GM21576 (cell line): ENCODE measurements around the gene CLEC12A.
"Not testable (repeated sequence)": the region's sequence is repeated elsewhere in the genome, so short reads cannot be mapped to it uniquely, and the experiment has no call there.

Experiments
- ATAC-seq: cut with Tn5 transposase; IDR thresholded peaks from one replicate; pipeline ENCODE4 v1.9.1; 2021; ENCODE audit warnings: mild to moderate bottlenecking, moderate library complexity; ENCODE audit not compliant: unreplicated experiment

The CLEC12A gene

GRCh38 chr12:9961901-9962300 lies 9.3 kb upstream of the CLEC12A start:
- ATAC-seq = no peak

DNA sequence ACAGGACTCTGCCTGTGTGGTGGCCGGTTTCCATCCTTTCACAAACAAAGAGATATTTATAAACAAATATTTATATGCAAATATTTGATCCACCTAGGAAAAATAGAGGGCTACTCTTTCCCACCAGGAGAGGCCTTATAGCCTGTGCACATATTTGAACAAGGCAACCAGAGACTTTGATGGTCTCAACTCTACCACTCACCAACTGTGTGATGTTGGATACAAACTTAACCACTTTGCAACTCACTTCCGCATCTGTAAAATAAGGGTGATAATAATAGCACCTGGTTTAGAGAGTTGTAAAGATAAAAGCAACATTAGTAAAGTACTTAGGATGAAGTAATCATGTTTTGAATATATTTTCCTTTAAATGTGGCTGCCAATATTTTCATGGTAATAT lies 1.5 kb upstream of the CLEC12A start:
- no peak for ATAC-seq

- ATAC-seq = no peak
These were observed 2.7 kb downstream of the CLEC12A start for GRCh38 chr12:9973949-9974348.

DNA sequence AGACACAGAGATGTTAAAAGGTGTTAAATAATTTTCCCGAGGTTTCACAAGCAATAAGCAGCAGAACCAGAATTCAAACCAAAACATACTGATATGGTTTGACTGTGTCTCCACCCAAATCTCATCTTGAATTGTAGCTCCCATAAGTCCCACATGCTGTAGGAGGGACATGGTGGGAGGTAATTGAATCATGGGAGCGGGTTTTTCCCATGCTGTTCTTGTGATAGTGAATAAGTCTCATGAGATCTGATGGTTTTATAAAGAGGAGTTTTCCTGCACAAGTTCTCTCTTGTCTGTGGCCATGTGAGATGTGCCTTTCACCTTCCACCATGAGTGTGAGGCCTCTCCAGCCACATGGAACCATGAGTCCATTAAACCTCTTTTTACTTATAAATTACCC lies 3.5 kb downstream of the CLEC12A start:
- ATAC-seq = not testable (repeated sequence)

GRCh38 chr12:9975614-9976013 lies 4.4 kb downstream of the CLEC12A start:
- ATAC-seq = no peak

GRCh38 chr12:9976626-9977025 lies 5.4 kb downstream of the CLEC12A start:
- not testable (repeated sequence) for ATAC-seq

DNA sequence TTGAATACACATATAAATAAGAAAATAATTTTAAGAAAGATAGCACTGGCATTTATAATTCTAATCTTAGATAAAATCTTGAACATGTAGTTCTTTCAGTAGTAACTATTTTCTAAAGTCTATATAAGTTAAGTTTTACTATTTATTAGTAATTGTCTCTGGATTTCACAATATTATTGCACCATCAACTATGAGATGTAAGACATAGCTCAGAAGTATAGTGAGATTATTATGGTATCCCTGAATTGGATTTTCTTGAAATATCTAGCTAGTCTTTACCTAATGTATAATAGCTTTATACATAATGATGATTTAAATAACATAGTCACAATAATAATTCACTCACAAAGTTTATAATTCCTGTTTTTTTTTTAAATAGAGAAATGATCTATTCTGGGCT lies 6.7 kb downstream of the CLEC12A start:
- ATAC-seq = no peak

DNA sequence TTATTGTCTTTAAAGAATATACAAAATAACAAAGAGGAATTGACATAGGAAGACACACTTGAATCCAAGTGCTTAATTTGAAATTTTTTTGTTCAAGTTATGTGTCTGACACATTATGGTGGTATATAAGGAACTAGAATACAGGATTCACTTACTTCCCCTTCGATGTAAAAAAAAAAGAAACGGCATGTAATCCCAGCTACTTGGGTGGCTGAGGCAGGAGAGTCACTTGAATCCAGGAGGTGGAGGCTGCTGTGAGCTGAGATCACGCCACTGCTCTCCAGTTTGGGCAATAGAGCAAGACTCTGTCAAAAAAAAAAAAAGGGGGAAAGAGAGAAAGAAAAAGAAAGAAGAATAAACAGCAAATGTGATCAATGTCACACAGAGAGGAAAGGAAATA lies 8.9 kb downstream of the CLEC12A start:
- no peak for ATAC-seq

- ATAC-seq = no peak
These were observed 20.7 kb downstream of the CLEC12A start for GRCh38 chr12:9991876-9992275.

- ATAC-seq = no peak
These were observed 21.1 kb downstream of the CLEC12A start for GRCh38 chr12:9992296-9992695.

DNA sequence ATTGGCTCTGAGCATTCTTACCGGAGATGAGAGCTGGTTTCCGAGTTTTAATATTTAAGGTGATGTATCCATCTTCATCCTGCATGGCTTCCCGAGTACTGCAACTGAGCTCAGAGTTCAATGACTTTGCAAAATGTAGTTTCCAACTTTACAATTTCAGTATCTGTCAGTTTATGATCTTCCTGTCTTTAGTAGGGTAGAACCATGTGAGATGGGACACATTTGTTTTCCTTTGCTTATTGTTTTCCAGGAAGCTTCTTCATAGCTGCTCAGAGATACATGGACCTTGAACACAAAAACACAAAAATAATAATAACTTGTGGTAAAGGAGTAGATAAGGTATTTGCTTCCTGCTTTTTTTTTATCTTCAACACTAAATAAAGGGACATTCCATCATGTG lies 27.8 kb downstream of the CLEC12A start, which contains the start of gene CLEC1B:
TSS of gene CLEC1B (minus strand) at position 106 of the 400 bp plus-strand sequence. CDS start at position 85, 21 bp downstream.
- ATAC-seq = no peak

- ATAC-seq = no peak
These were observed 30.1 kb downstream of the CLEC12A start for GRCh38 chr12:10001171-10001776.

- no peak for ATAC-seq
These were observed 41.6 kb downstream of the CLEC12A start for GRCh38 chr12:10012630-10013330.

DNA sequence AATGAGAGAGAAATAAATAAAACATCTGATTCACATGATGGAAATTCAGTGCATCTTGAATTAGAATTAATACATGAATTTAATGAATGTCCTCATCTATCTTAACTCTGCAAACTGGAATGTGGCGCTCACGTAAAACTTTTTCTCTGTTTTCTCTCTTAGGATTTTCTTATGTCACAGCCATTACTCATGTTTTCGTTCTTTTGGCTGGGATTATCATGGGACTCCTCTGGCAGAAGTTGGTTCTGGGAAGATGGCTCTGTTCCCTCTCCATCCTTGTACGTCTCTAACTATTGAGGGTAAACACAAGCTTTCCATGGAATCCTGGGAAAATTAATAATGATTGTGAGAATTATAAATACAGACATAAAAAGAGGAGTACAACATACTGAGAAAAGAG lies 44.2 kb downstream of the CLEC12A start:
- no peak for ATAC-seq

DNA sequence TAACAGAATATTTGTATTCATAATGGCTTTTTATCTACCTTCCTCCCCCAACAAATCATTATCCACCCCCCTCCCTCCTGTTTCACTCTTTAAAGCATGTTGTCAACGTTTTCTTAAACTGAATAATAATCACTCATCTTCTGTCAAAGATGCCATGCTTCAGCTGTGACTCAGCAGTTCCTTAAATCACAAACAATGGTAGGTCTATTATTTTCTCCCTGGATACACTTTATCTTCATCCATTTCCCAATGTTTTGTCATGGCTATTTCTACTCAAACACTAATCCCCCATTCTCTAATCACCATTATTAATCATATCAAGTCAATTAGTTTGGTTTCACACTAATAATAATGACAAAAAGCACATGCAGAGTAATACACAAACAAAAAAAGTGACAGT lies 45.7 kb downstream of the CLEC12A start:
- no peak for ATAC-seq

GRCh38 chr12:10018386-10018785 lies 47.2 kb downstream of the CLEC12A start:
- no peak for ATAC-seq

GRCh38 chr12:10021342-10021741 lies 50.1 kb downstream of the CLEC12A start:
- ATAC-seq = no peak

- no peak for ATAC-seq
These were observed 54.0 kb downstream of the CLEC12A start for GRCh38 chr12:10025236-10025635.

GRCh38 chr12:10026666-10027065 lies 55.5 kb downstream of the CLEC12A start:
- ATAC-seq = not testable (repeated sequence)

DNA sequence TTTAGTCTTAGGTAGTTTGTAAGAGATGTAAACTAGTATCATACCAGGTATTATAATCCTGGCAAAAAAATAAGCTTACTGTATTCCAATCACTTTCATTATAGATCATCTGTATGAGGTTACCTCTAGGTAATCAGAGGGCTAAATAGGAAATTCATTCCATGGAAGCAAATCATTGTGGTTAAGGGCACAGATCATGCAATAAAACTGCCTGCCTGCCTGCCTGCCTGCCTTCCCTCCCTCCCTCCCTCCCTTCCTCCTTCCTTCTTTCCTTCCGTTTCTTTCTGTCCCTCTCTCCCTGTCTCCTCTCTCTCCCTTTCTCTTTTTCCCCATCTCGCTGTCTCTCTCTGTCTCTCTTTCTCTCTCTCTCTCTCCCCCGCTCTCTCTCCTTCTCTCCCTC lies 56.1 kb downstream of the CLEC12A start:
- ATAC-seq = no peak

DNA sequence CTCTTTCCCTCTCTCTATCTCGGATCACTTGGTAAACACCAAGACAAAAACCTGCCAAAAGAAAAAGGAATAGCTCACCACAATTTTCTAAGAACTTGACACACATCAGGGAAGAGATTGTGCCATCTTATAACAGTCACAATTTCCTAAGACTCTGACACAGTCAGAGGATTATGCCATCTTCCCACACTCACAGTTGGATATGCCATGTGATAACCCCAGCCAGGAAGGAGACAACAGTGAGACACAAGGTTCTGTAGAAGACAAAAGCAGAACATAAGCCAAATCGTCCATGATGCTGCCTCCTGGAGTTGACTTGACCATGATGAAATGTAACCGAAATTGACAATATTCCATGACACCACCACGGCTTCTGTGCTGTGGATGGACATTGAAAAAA lies 56.5 kb downstream of the CLEC12A start:
- ATAC-seq = no peak

DNA sequence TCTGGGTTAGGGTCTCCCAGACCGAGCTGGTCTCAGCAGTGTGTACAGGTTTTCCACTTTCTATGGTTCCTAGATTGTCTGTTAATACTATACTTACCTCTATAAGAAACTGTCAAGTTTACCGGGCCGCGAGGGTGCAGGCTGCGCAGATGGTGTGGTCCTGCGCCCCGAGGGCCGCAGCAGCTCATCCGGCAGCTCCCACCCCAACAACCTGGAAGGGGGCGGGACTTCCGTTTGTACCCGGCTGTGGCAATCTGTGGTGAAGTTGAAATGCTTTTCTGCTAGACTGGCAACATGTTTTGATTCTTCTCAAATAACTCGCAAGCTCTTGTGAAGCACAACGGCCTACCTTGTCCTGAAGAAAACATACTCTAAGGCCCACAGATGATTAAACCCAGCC lies 59.2 kb downstream of the CLEC12A start, which contains the start of gene CLEC9A:
TSS of gene CLEC9A (plus strand) at position 237 of the 400 bp plus-strand sequence. CDS start 22,006 bp downstream, outside the sequence.
- no peak for ATAC-seq
